Neural progenitor cell (in vitro differentiated cells): ENCODE data around the gene MICU2. TPM values are rescaled to one million over a fixed set of nuclear protein-coding genes. Genes with fewer than 3 reads are reported as not detected.

Experiments
- DNase-seq: peaks from one replicate; pipeline ENCODE4 v3.0.0-alpha.2; 2016; ENCODE audit warnings: low spot score
- H2AFZ ChIP-seq: fragments of 200-600 bp; sonication (generic); replicated peaks from 2 replicates; pipeline ENCODE4 v1.6.1; 2016; ENCODE audit warnings: antibody characterized with exemption
- H3F3A ChIP-seq: fragments of 200-600 bp; sonication (generic); 2 replicates; pipeline ENCODE4 v1.6.1; 2016; ENCODE audit warnings: antibody characterized with exemption, low read depth
- H3K27ac ChIP-seq: fragments of 200-600 bp; sonication (generic); 2 replicates; pipeline ENCODE4 v1.5.1; 2016; ENCODE audit warnings: mild to moderate bottlenecking
- H3K27me3 ChIP-seq: fragments of 200-600 bp; sonication (generic); 2 replicates; pipeline ENCODE4 v1.6.1; 2016; ENCODE audit warnings: mild to moderate bottlenecking, moderate library complexity
- H3K36me3 ChIP-seq: fragments of 200-600 bp; sonication (generic); 2 replicates; pipeline ENCODE4 v1.5.1; 2016
- H3K4me1 ChIP-seq: fragments of 200-600 bp; sonication (generic); 2 replicates; pipeline ENCODE4 v1.6.1; 2016; ENCODE audit warnings: mixed run types
- H3K4me2 ChIP-seq: fragments of 200-600 bp; sonication (generic); 2 replicates; pipeline ENCODE4 v1.6.1; 2016
- H3K4me3 ChIP-seq: fragments of 200-600 bp; sonication (generic); 2 replicates; pipeline ENCODE4 v1.5.1; 2016
- H3K79me2 ChIP-seq: fragments of 200-600 bp; sonication (generic); 2 replicates; pipeline ENCODE4 v1.6.1; 2016; ENCODE audit warnings: low read depth
- H3K9ac ChIP-seq: fragments of 200-600 bp; sonication (generic); 2 replicates; pipeline ENCODE4 v1.6.1; 2016
- H3K9me3 ChIP-seq: fragments of 200-600 bp; sonication (generic); 2 replicates; pipeline ENCODE4 v1.5.1; 2016; ENCODE audit warnings: low read depth
- H4K20me1 ChIP-seq: fragments of 200-600 bp; sonication (generic); 2 replicates; pipeline ENCODE4 v1.6.1; 2016; ENCODE audit warnings: low read depth
- H3K27ac Mint-ChIP-seq: 3 replicates; pipeline ENCODE4 v1.8.0; 2021; ENCODE audit warnings: mixed read lengths
- H3K27me3 Mint-ChIP-seq: 2 replicates; pipeline ENCODE4 v1.8.0; 2022; ENCODE audit warnings: low read depth, mild to moderate bottlenecking, inconsistent platforms, moderate library complexity, mixed read lengths; ENCODE audit not compliant: insufficient read depth
- H3K36me3 Mint-ChIP-seq: 3 replicates; pipeline ENCODE4 v1.8.0; 2021; ENCODE audit warnings: mixed read lengths
- H3K4me1 Mint-ChIP-seq: 3 replicates; pipeline ENCODE4 v1.8.0; 2021; ENCODE audit warnings: mixed read lengths
- H3K4me3 Mint-ChIP-seq: 3 replicates; pipeline ENCODE4 v1.8.0; 2021; ENCODE audit warnings: mild to moderate bottlenecking, moderate library complexity, mixed read lengths
- H3K9me3 Mint-ChIP-seq: 3 replicates; pipeline ENCODE4 v1.8.0; 2020; ENCODE audit warnings: mixed read lengths
- CTCF ChIP-seq: fragments of 200-600 bp; sonication (generic); IDR thresholded peaks from 2 replicates; pipeline ENCODE4 v1.5.1; 2017; ENCODE audit warnings: antibody characterized with exemption, mild to moderate bottlenecking
- EZH2 ChIP-seq: fragments of 200-600 bp; sonication (generic); IDR thresholded peaks from 2 replicates; pipeline ENCODE4 v1.6.1; 2017; ENCODE audit warnings: antibody characterized with exemption, mild to moderate bottlenecking, moderate library complexity
- EZH2phosphoT487 ChIP-seq: fragments of 200-600 bp; sonication (generic); IDR thresholded peaks from 2 replicates; pipeline ENCODE4 v1.6.1; 2017; ENCODE audit warnings: antibody characterized with exemption
- total RNA-seq: library from RNA; depleted of rRNA; stranded (reverse); fragments of >200 nt; gene quantifications from 2 replicates; pipeline ENCODE4 v1.2.3, GENCODE V29; 2015; ENCODE audit warnings: low replicate concordance

Gene MICU2
- total RNA-seq, 1 donor from 2014 or later, result 112 TPM

- Histone ChIP-seq H3K27me3 (no peaks in the 10 kb centered on the region), H3K4me3 (no peak overlapping the region), H3K9ac (no peak overlapping the region), H3K4me1 (peaks cover 5% of the 10 kb centered on the region), H3K79me2 (peaks cover 30% of the 10 kb centered on the region), H3K9me3 (no peaks in the 10 kb centered on the region), H3K36me3 (no peaks in the 10 kb centered on the region), H3K27ac (no peak overlapping the region), H3K4me2 (no peak overlapping the region), H3F3A (no peaks in the 10 kb centered on the region), H4K20me1 (peaks cover 5% of the 10 kb centered on the region), H2AFZ (no peak overlapping the region)
- TF ChIP-seq CTCF (no peak), EZH2phosphoT487 (no peak), EZH2 (no peak)
- no peak overlapping the region for H3K4me3 Mint-ChIP-seq
- H3K36me3 Mint-ChIP-seq, result peaks cover 9% of the 10 kb centered on the region
- H3K27ac Mint-ChIP-seq, result no peak overlapping the region
- no peaks in the 10 kb centered on the region for H3K9me3 Mint-ChIP-seq
- DNase-seq, result no peak
- H3K27me3 Mint-ChIP-seq, result no peaks in the 10 kb centered on the region
- peaks cover 5% of the 10 kb centered on the region for H3K4me1 Mint-ChIP-seq
Measured at GRCh38 chr13:21538753-21539152, 65.2 kb downstream of the MICU2 start.

- H4K20me1 ChIP-seq, result peaks cover 5% of the 10 kb centered on the region
- H3K4me3 ChIP-seq, result no peak overlapping the region
- H3K4me1 Mint-ChIP-seq, result peaks cover 5% of the 10 kb centered on the region
- H3K9me3 Mint-ChIP-seq, result no peaks in the 10 kb centered on the region
- no peak overlapping the region for H3K4me2 ChIP-seq
- H3K36me3 ChIP-seq, result no peaks in the 10 kb centered on the region
- no peak for DNase-seq
- no peak overlapping the region for H3K27ac ChIP-seq
- H3K27me3 Mint-ChIP-seq, result no peaks in the 10 kb centered on the region
- H3K4me3 Mint-ChIP-seq, result no peak overlapping the region
- H3K4me1 ChIP-seq, result peaks cover 5% of the 10 kb centered on the region
- H3F3A ChIP-seq, result no peaks in the 10 kb centered on the region
- H3K36me3 Mint-ChIP-seq, result peaks cover 9% of the 10 kb centered on the region
- no peaks in the 10 kb centered on the region for H3K27me3 ChIP-seq
- peaks cover 26% of the 10 kb centered on the region for H3K79me2 ChIP-seq
- H3K9ac ChIP-seq, result no peak overlapping the region
- no peak for TF ChIP-seq CTCF
- TF ChIP-seq EZH2phosphoT487, result no peak
- no peak for TF ChIP-seq EZH2
- H3K27ac Mint-ChIP-seq, result no peak overlapping the region
- no peaks in the 10 kb centered on the region for H3K9me3 ChIP-seq
- no peak overlapping the region for H2AFZ ChIP-seq
Measured at GRCh38 chr13:21538280-21538679, 65.7 kb downstream of the MICU2 start.

GRCh38 chr13:21537105-21537504, 66.9 kb downstream of the MICU2 start:
- Histone ChIP-seq H2AFZ (no peak overlapping the region), H3K4me3 (no peak overlapping the region), H3K9ac (no peak overlapping the region), H3K79me2 (peaks cover 14% of the 10 kb centered on the region), H3K27ac (no peak overlapping the region), H3K36me3 (no peaks in the 10 kb centered on the region), H3K9me3 (no peaks in the 10 kb centered on the region), H3K27me3 (no peaks in the 10 kb centered on the region), H3K4me2 (no peak overlapping the region), H3F3A (no peaks in the 10 kb centered on the region), H4K20me1 (no peaks in the 10 kb centered on the region), H3K4me1 (peaks cover 2% of the 10 kb centered on the region)
- H3K27me3 Mint-ChIP-seq, result no peaks in the 10 kb centered on the region
- no peak overlapping the region for H3K27ac Mint-ChIP-seq
- TF ChIP-seq CTCF (no peak), EZH2phosphoT487 (no peak), EZH2 (no peak)
- no peaks in the 10 kb centered on the region for H3K9me3 Mint-ChIP-seq
- H3K4me3 Mint-ChIP-seq, result no peak overlapping the region
- peaks cover 2% of the 10 kb centered on the region for H3K4me1 Mint-ChIP-seq
- peaks cover 9% of the 10 kb centered on the region for H3K36me3 Mint-ChIP-seq
- DNase-seq, result no peak

GRCh38 chr13:21534760-21535159, 69.2 kb downstream of the MICU2 start:
- H3K27me3 Mint-ChIP-seq, result no peaks in the 10 kb centered on the region

More at GRCh38 chr13:21534760-21535159, 69.2 kb downstream of the MICU2 start:
- Histone ChIP-seq H3K36me3 (no peaks in the 10 kb centered on the region), H3K4me2 (no peak overlapping the region), H3K4me3 (no peak overlapping the region), H2AFZ (no peak overlapping the region), H3K9ac (no peak overlapping the region), H3K4me1 (no peaks in the 10 kb centered on the region), H3K27ac (no peak overlapping the region), H3K79me2 (no peaks in the 10 kb centered on the region), H3F3A (no peaks in the 10 kb centered on the region), H3K27me3 (no peaks in the 10 kb centered on the region), H3K9me3 (no peaks in the 10 kb centered on the region), H4K20me1 (no peaks in the 10 kb centered on the region)
- TF ChIP-seq CTCF (no peak), EZH2phosphoT487 (no peak), EZH2 (no peak)
- DNase-seq, result no peak
- Mint-ChIP-seq H3K27ac (no peak overlapping the region), H3K4me1 (no peaks in the 10 kb centered on the region), H3K9me3 (no peaks in the 10 kb centered on the region), H3K4me3 (no peak overlapping the region), H3K36me3 (peaks cover 9% of the 10 kb centered on the region)
